K562 (cell line): ENCODE measurements around the gene FAM180B. TPM values are rescaled to one million over a fixed set of nuclear protein-coding genes. Genes with fewer than 3 reads are reported as not detected.

Experiments used
- ATF6 ChIP-seq: sonication (generic); formaldehyde crosslinking; IDR thresholded peaks from 2 replicates; pipeline ENCODE4 v1.4.0; 2020; ENCODE audit warnings: mild to moderate bottlenecking, missing genetic modification reagents
- BRF1 ChIP-seq: IDR thresholded peaks from 3 replicates; pipeline ENCODE4 v1.6.1; 2011; ENCODE audit warnings: borderline replicate concordance, mild to moderate bottlenecking; ENCODE audit not compliant: insufficient read length; ENCODE audit errors: extremely low read depth
- EP300 ChIP-seq: IDR thresholded peaks from 2 replicates; pipeline ENCODE4 v1.6.1; 2012; ENCODE audit warnings: low read length, improper control_type of control experiment
- FOXP4 ChIP-seq: sonication (generic); formaldehyde crosslinking; IDR thresholded peaks from 2 replicates; pipeline ENCODE4 v1.8.0; 2022; ENCODE audit warnings: mild to moderate bottlenecking, missing genetic modification reagents, borderline replicate concordance
- GABPB1 ChIP-seq: sonication (generic); formaldehyde crosslinking; IDR thresholded peaks from 2 replicates; pipeline ENCODE4 v1.8.0; 2022; ENCODE audit warnings: mild to moderate bottlenecking, missing genetic modification reagents
- GATAD2B ChIP-seq: fragments of 450-650 bp; IDR thresholded peaks from 2 replicates; pipeline ENCODE4 v1.6.1; 2017; ENCODE audit warnings: mild to moderate bottlenecking, borderline replicate concordance
- MAZ ChIP-seq, 2 experiments: fragments of 450-650 bp in 1 of 2; sonication (generic) in 1 of 2; formaldehyde crosslinking; IDR thresholded peaks in 1 of 2; conservative IDR thresholded peaks in 1 of 2; 2 replicates each; pipeline versions ENCODE4 v1.4.0 to v1.5.0; 2020; ENCODE audit warnings: mild to moderate bottlenecking in 1 of 2, missing genetic modification reagents in 1 of 2
- NBN ChIP-seq: fragments of 450-650 bp; IDR thresholded peaks from 2 replicates; pipeline ENCODE4 v1.6.1; 2016; ENCODE audit warnings: low read depth, mild to moderate bottlenecking
- NKRF ChIP-seq: fragments of 450-650 bp; IDR thresholded peaks from 2 replicates; pipeline ENCODE4 v1.6.1; 2016; ENCODE audit warnings: borderline replicate concordance
- SIN3A ChIP-seq, 2 experiments: fragments of 150-350 bp in 1 of 2; IDR thresholded peaks; 2 replicates each; pipeline ENCODE4 v1.6.1; 2011 to 2016; ENCODE audit warnings: borderline replicate concordance in 2 of 2, low read depth in 2 of 2, low read length in 2 of 2, mild to moderate bottlenecking in 2 of 2, moderate library complexity in 2 of 2; ENCODE audit not compliant: control insufficient read depth in 1 of 2
- SMC3 ChIP-seq: conservative IDR thresholded peaks from 2 replicates; pipeline ENCODE4 v1.6.1; 2011; ENCODE audit warnings: low read depth, low read length, improper control_type of control experiment; ENCODE audit not compliant: insufficient read depth
- STAG1 ChIP-seq: sonication (generic); formaldehyde crosslinking; IDR thresholded peaks from 2 replicates; pipeline ENCODE4 v1.5.0; 2020; ENCODE audit warnings: missing genetic modification reagents, borderline replicate concordance
- TGIF2 ChIP-seq: sonication (generic); formaldehyde crosslinking; IDR thresholded peaks from 2 replicates; pipeline ENCODE4 v1.8.1; 2022; ENCODE audit warnings: mild to moderate bottlenecking, missing genetic modification reagents, moderate library complexity
- ZBTB26 ChIP-seq: fragments of 450-650 bp; formaldehyde crosslinking; IDR thresholded peaks from 2 replicates; pipeline ENCODE4 v1.4.0; 2022; ENCODE audit warnings: missing genetic modification characterization
- ZBTB43 ChIP-seq: sonication (generic); formaldehyde crosslinking; IDR thresholded peaks from 2 replicates; pipeline ENCODE4 v1.8.0; 2023; ENCODE audit warnings: mild to moderate bottlenecking, missing genetic modification reagents
- ZBTB7A ChIP-seq: IDR thresholded peaks from 2 replicates; pipeline ENCODE4 v1.6.1; 2011; ENCODE audit warnings: low read depth, mild to moderate bottlenecking, low read length, moderate library complexity, borderline replicate concordance; ENCODE audit not compliant: control insufficient read depth
- polyA plus RNA-seq, 8 experiments: library from polyadenylated mRNA; depleted of rRNA in 4 of 8; stranded (reverse) in 5 of 8; unstranded in 3 of 8; fragments of >200 nt; fragmentation: Nextera tagmentation in 2 of 8; fragmentation: Illumina TruSeq in 1 of 8; extraction: Ambion mirVana in 2 of 8; extraction: Trizol in 1 of 8; gene quantifications; 2 replicates each; pipeline versions ENCODE4 v1.2.1 to v1.2.3, GENCODE V29; 2011 to 2014; ENCODE audit warnings: inconsistent platforms in 1 of 8, missing spikeins in 1 of 8
- total RNA-seq, 7 experiments: library from RNA; depleted of rRNA in 6 of 7; stranded (reverse); fragments of >200 nt in 6 of 7; fragmentation: Illumina TruSeq in 2 of 7; extraction: Trizol in 2 of 7; gene quantifications; 2 replicates each; pipeline versions ENCODE4 v1.2.1 to v1.2.3, GENCODE V29; 2011 to 2021; ENCODE audit warnings: low replicate concordance in 1 of 7

The FAM180B gene
- total and polyA plus RNA-seq, 9 of the 15 experiments (the other 6 are each of a cell fraction or from before 2014, with no cell fraction given), result 0.05 to 0.14 TPM; not detected in 7

GRCh38 chr11:47565340-47566148, 20.9 kb upstream of the FAM180B start, which contains the start of gene PTPMT1 (continued):
- TF ChIP-seq ZBTB43 (CRISPR knock-in tag) (no peak), ZBTB7A (peak; percentile 65; the same call in 1 of the 2 replicates), ATF6 (CRISPR knock-in tag) (0 out of 2 replicates have a peak, but pooled peaks have one; percentile 81), SIN3A (IDR thresholded peaks at IDR 0.05; ENCODE audit: borderline replicate concordance in 2 of 2, control insufficient read depth in 1 of 2, low read depth in 2 of 2, low read length in 2 of 2) (peak in 1 of 2 experiments; percentile 78; a peak in 1 of 4 replicates), EP300 (no peak), BRF1 (no peak), MAZ (CRISPR knock-in tag; conservative IDR thresholded peaks at IDR 0.05 in 1 of 2, IDR thresholded peaks at IDR 0.05 in 1 of 2) (peak; percentile 65 to 70; a peak in 3 of 4 replicates), GATAD2B (peak; percentile 91), ZBTB26 (CRISPR knock-in tag) (no peak), TGIF2 (CRISPR knock-in tag) (peak; percentile 85), FOXP4 (no peak), STAG1 (0 out of 2 replicates have a peak, but pooled peaks have one; percentile 11), GABPB1 (CRISPR knock-in tag) (peak; percentile 59), NBN (0 out of 2 replicates have a peak, but pooled peaks have one; percentile 34), SMC3 (no peak), NKRF (no peak)
